ENCODE data around the gene SEC61G. TPM values are rescaled to one million over a fixed set of nuclear protein-coding genes. Genes with fewer than 3 reads are reported as not detected.

Gene SEC61G
- total and polyA plus RNA-seq, 10 of the 15 experiments (the other 5 are each of a cell fraction or from before 2014, with no cell fraction given): 163 to 809 (median 346) TPM

DNA sequence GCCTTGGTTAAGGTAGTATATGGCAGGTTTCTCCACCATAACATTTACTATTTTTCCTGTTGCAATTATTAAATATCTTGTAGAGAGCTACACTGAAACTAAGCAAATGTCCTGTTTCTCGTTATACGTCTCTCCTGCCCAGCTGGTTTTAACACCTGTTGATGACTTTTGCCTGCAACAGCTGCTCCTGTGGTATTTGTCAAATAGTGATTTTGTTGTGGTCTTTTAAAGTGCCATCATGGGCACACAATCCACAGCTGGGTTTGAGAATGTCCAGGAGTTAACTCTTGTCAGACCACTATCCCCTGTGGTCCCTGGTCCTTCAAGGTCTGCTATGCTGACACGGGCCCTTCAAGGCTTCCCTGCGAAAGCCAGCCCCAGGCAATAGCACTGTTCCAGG lies 24.9 kb upstream of the SEC61G start (continued):
- TF ChIP-seq MYC (IDR thresholded peaks at IDR 0.05; ENCODE audit: insufficient read depth, insufficient read length, insufficient replicate concordance, low read length, severe bottlenecking): no peak
- no peak for TF ChIP-seq JUNB (IDR thresholded peaks at IDR 0.05)
- no peak for TF ChIP-seq FOS (IDR thresholded peaks at IDR 0.05; ENCODE audit: borderline replicate concordance, extremely low read depth, insufficient read length)
- TF ChIP-seq BMI1 (IDR thresholded peaks at IDR 0.05; ENCODE audit: borderline replicate concordance): no peak
- no peak for TF ChIP-seq KLF5 (IDR thresholded peaks at IDR 0.05; ENCODE audit: partially characterized antibody)
- no peak for TF ChIP-seq ZNF24 (IDR thresholded peaks at IDR 0.05)

- no TSS peak for BruUV-seq (replicated peaks)
- H4K20me1 ChIP-seq (ENCODE audit: control insufficient read depth, insufficient read depth): no peaks in the 10 kb centered on the region
- no peak overlapping the region for H3K27ac ChIP-seq (ENCODE audit: control insufficient read depth, insufficient read depth)
- no peak overlapping the region for H2AFZ ChIP-seq (ENCODE audit: control insufficient read depth, low read depth, low read length)
- H3K27me3 ChIP-seq (replicated peaks in 1 of 2; ENCODE audit: control insufficient read depth in 2 of 2, insufficient read depth in 2 of 2, low read length in 1 of 2): no peaks in the 10 kb centered on the region; a peak in 1 of 4 replicates
- DNase-seq (ENCODE audit: low read depth, low spot score): no peak
- RAD21 ChIA-PET (ENCODE audit: unreplicated experiment): no interaction called here
- H3K9me3 ChIP-seq (replicated peaks; ENCODE audit: control insufficient read depth, insufficient read depth, low read length): no peaks in the 10 kb centered on the region
- intact Hi-C loops (cut with micrococcal nuclease; ENCODE audit: unreplicated experiment): no loop called here
- ATAC-seq: no peak
- H3K4me3 ChIP-seq: no peak overlapping the region
- H3K4me2 ChIP-seq (ENCODE audit: control insufficient read depth, insufficient read depth): no peak overlapping the region
- in situ Hi-C loops (cut with MboI): no loop called here
- POLR2A ChIA-PET: no interaction called here
- no peak overlapping the region for H3K9ac ChIP-seq (ENCODE audit: control insufficient read depth, insufficient read depth, low read length)
- TF ChIP-seq ZNF217 (IDR thresholded peaks at IDR 0.05): no peak
- TF ChIP-seq SIN3A (IDR thresholded peaks at IDR 0.05; ENCODE audit: low read depth, low read length): no peak
- TF ChIP-seq BCL3 (IDR thresholded peaks at IDR 0.05; ENCODE audit: borderline replicate concordance, insufficient read depth, low read depth, low read length, poor library complexity, severe bottlenecking): no peak
- no peak for TF ChIP-seq BCL11A (IDR thresholded peaks at IDR 0.05; ENCODE audit: low read depth, low read length)
- TF ChIP-seq GATAD2B (conservative IDR thresholded peaks at IDR 0.05; ENCODE audit: low read depth): no peak
- no peak for TF ChIP-seq NFYB (IDR thresholded peaks at IDR 0.05; ENCODE audit: insufficient read depth, low read depth, low read length)
- no peak for TF ChIP-seq SREBF1 (IDR thresholded peaks at IDR 0.05; ENCODE audit: low read length)
- TF ChIP-seq POLR2AphosphoS5 (IDR thresholded peaks at IDR 0.05; ENCODE audit: low read length): no peak
- no peak for TF ChIP-seq ZBED1 (IDR thresholded peaks at IDR 0.05; ENCODE audit: borderline replicate concordance)
- TF ChIP-seq FOXM1 (IDR thresholded peaks at IDR 0.05; ENCODE audit: low read depth, low read length): no peak
- no peak for TF ChIP-seq CHD2 (IDR thresholded peaks at IDR 0.05; ENCODE audit: borderline replicate concordance, low read depth, low read length)
- H3K36me3 ChIP-seq (ENCODE audit: control insufficient read depth in 2 of 2, insufficient read depth in 2 of 2, low read length in 1 of 2): no peaks in the 10 kb centered on the region
- H3K4me1 ChIP-seq (ENCODE audit: control insufficient read depth, insufficient read depth, low read length): no peaks in the 10 kb centered on the region
- FAIRE-seq: no peak
- no peaks in the 10 kb centered on the region for H3K79me2 ChIP-seq (ENCODE audit: control insufficient read depth, insufficient read depth, low read length)
- SMC1A ChIA-PET (ENCODE audit: uncharacterized antibody, unreplicated experiment): no interaction called here
- CTCF ChIA-PET: interaction anchor here (2.2 kb wide), 1 partner anchor 9 kb away, joined by 5 read pairs; no protein-coding TSS in a partner anchor
- WGBS (ENCODE audit: insufficient coverage, insufficient replicate concordance, low lambda C conversion rate, missing lambda C conversion rate): 44% methylated on average over 8 of the region's 8 CpGs
These were observed 23.8 kb upstream of the SEC61G start for GRCh38 chr7:54782829-54783228.
